ENCODE results near the gene PCP2. TPM values are rescaled to one million over a fixed set of nuclear protein-coding genes. Genes with fewer than 3 reads are reported as not detected.
A peak's percentile ranks its signal among the peaks of the same experiment; 100 is the strongest.

The PCP2 gene
- total RNA-seq = under 1 TPM in 2 of 4 donors, not detected in 2; 0.53 to 0.57 TPM

DNA sequence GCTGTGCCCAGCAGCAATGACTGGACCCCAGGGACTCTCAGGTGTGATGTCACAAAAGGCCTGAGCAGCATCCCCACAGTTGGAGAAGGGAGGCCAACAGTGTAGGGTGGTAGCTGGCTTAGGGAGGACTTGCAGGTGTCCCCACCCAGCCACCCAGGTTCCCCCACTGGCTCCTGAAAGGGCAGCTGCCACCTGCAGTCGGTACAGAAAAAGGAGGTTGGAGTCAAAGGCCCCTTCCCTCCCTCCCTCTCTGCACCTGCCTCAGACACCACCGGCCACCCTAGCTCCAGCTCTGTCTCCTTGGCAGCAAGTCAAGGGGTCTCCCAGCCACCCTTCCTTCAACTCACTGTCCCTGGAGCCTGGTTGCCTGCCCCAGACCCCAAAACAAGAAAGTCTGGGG, at the start of gene PCP2:
Gene PCP2, minus strand, starts transcription at position 22 of the 400 bp plus-strand sequence. CDS start 262 bp downstream, outside the sequence.
- Histone ChIP-seq H3K4me3 (no peak within 1 kb of the TSS), H3K27me3 (peaks cover 0 to 33% (median 0%) of the 10 kb centered on the region in 4 donors), H3K27ac (no peak within 1 kb of the TSS), H3K9me3 (no peaks in the 10 kb centered on the region), H3K36me3 (peaks cover 0 to 16% (median 8%) of the 10 kb centered on the region in 3 donors), H3K4me1 (peaks cover 14 to 58% (median 20%) of the 10 kb centered on the region in 3 donors)
- TF ChIP-seq, protein P1, sequence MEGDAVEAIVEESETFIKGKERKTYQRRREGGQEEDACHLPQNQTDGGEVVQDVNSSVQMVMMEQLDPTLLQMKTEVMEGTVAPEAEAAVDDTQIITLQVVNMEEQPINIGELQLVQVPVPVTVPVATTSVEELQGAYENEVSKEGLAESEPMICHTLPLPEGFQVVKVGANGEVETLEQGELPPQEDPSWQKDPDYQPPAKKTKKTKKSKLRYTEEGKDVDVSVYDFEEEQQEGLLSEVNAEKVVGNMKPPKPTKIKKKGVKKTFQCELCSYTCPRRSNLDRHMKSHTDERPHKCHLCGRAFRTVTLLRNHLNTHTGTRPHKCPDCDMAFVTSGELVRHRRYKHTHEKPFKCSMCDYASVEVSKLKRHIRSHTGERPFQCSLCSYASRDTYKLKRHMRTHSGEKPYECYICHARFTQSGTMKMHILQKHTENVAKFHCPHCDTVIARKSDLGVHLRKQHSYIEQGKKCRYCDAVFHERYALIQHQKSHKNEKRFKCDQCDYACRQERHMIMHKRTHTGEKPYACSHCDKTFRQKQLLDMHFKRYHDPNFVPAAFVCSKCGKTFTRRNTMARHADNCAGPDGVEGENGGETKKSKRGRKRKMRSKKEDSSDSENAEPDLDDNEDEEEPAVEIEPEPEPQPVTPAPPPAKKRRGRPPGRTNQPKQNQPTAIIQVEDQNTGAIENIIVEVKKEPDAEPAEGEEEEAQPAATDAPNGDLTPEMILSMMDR (IDR thresholded peaks at IDR 0.05) = no peak
- TF ChIP-seq POLR2A (IDR thresholded peaks at IDR 0.05) = no peak
- intact Hi-C loops (cut with DNase I) = no loop called here
- WGBS, 2 donors = 14% methylated on average over 1 of the region's 2 CpGs; no CpG with 5 or more reads in 1 of the 2 donors
- no peak for DNase-seq

GRCh38 chr19:7682175-7682855, 48.8 kb upstream of the PCP2 start:
- Histone ChIP-seq H3K9me3 (no peaks in the 10 kb centered on the region), H3K27me3 (peaks cover 0 to 28% (median 0%) of the 10 kb centered on the region in 4 donors), H3K4me3 (peak overlapping the region in 3 of 4 donors; percentile 84 to 99 (median 95)), H3K36me3 (peaks cover 5 to 36% (median 10%) of the 10 kb centered on the region in 3 donors), H3K4me1 (peaks cover 9 to 36% (median 10%) of the 10 kb centered on the region in 3 donors), H3K27ac (peak overlapping the region; percentile 93 to 96 (median 95))
- intact Hi-C loops (cut with DNase I) = loop anchor here (10.0 kb wide), 1 partner anchor 112 kb away; no protein-coding TSS in a partner anchor
- 84 to 87% methylated on average over 22 to 38 of the region's 74 CpGs for WGBS, 2 donors
- TF ChIP-seq POLR2A (IDR thresholded peaks at IDR 0.05) = no peak
- TF ChIP-seq, protein P1 (IDR thresholded peaks at IDR 0.05) = no peak
- no peak for DNase-seq

DNA sequence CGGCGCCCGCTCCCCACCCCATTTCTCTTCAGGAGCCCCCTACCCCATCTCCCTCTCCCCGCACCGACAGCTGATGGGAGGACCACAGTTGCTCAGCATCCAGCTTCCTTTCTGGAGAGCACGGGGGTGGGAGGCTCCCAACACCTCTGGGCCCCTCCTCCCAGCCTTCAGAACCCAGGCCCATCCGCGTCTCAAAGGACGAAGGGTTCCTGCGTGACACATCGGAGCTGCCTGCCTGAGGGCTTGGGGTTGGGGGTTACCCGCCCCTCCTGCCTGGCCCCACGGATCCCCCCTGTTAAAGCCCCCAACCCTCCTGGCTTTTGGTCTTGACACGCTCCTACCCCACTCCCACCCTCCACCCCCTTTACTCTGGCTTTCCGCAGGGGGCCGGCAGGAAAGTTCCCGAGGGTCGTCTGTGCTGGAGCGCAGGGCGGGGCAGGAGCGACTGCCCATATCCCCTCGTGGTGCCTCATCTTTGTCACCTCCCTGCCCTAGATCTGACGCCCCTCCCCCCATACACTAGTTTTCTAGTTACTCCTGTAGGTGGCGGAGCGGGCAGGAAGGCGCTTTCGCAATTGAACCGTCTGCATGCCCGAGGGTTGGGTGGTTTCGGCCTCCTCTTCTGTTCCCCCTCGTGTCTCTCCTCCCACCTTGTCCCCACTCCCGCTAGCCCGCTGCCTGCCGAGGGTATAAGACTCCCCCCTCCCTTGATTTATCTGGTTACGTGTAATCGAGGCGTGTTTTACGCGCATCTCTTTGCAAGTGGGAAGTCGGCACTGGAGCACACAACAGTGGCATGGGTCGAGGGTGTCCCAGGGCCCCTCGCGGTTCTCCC, 48.0 kb upstream of the PCP2 start:
- no peak for TF ChIP-seq POLR2A (IDR thresholded peaks at IDR 0.05)
- TF ChIP-seq, protein P1 (IDR thresholded peaks at IDR 0.05) = peak; percentile 31 to 69 (median 50)
- Histone ChIP-seq H3K36me3 (peaks cover 5 to 36% (median 10%) of the 10 kb centered on the region in 3 donors), H3K9me3 (no peaks in the 10 kb centered on the region), H3K27me3 (peaks cover 0 to 36% (median 0%) of the 10 kb centered on the region in 4 donors), H3K27ac (peak overlapping the region; percentile 93 to 96 (median 95)), H3K4me1 (peaks cover 9 to 36% (median 10%) of the 10 kb centered on the region in 3 donors), H3K4me3 (peak overlapping the region; percentile 84 to 99 (median 96))
- DNase-seq = peak; percentile 46
- WGBS, 2 donors = 6 to 10% methylated on average over 32 to 34 of the region's 43 CpGs
- intact Hi-C loops (cut with DNase I) = loop anchor here (10.0 kb wide), 1 partner anchor 113 kb away; no protein-coding TSS in a partner anchor

DNA sequence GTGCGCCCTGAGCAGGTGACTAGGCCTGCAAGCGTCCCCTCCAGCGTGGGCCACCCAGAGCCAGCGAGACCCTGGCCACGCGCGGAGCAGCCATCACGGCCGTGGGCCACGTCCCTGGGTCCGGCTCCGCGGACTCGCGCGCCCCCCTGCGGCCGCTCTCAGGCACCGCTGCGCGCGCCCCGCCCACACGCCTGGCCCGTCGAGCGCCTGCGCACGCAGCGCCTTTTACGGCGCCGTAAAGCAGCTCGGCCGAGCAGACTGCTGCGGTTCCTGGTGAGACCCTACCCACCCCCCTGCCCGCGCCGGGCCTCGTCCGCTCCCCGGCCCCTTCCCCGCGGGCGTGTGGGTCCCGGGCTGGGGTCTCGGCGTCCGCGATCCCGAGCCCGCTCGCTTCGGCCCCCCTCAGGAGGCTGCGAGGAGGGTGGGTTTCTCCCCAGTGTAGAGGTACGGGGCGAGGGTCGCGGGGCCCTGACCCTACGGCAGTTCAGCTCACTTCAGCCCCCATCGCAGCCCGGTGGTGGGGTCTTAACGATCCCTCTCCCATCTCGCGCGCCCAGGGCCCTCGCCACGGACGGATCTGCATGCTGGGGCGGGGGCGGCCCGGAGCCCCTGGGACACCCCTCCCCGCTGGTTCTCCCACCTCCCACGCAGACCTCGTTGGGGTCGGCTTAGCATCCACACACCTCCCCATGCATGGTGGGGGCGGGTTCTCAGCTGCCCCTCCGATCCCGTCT, 47.3 kb upstream of the PCP2 start, which contains the start of gene TRAPPC5:
Gene TRAPPC5, plus strand, starts transcription at position 228 of the 734 bp plus-strand sequence. CDS start 1,421 bp downstream, outside the sequence.
- no peak for DNase-seq
- intact Hi-C loops (cut with DNase I) = loop anchor here (10.0 kb wide), 1 partner anchor 114 kb away; no protein-coding TSS in a partner anchor
- Histone ChIP-seq H3K4me3 (peak within 1 kb of the TSS; percentile 84 to 99 (median 96)), H3K9me3 (no peaks in the 10 kb centered on the region), H3K27me3 (peaks cover 0 to 43% (median 0%) of the 10 kb centered on the region in 4 donors), H3K4me1 (peaks cover 9 to 36% (median 10%) of the 10 kb centered on the region in 3 donors), H3K36me3 (peaks cover 5 to 36% (median 10%) of the 10 kb centered on the region in 3 donors), H3K27ac (peak within 1 kb of the TSS; percentile 93 to 96 (median 95))
- TF ChIP-seq POLR2A (IDR thresholded peaks at IDR 0.05) = peak in 2 of 4 donors; percentile 46 to 66
- TF ChIP-seq, protein P1 (IDR thresholded peaks at IDR 0.05) = peak; percentile 90 to 99 (median 98)
- WGBS, 2 donors = 1% methylated on average over 17 of the region's 79 CpGs; no CpG with 5 or more reads in 1 of the 2 donors

All from esophagus squamous epithelium (tissue), 5 donors.